Esophagus squamous epithelium (tissue), 5 donors: ENCODE measurements around the gene KIF1B. TPM values are rescaled to one million over a fixed set of nuclear protein-coding genes. Genes with fewer than 3 reads are reported as not detected.

Experiments used
- DNase-seq: peaks from one replicate; lab custom pipeline; 2025; lab: John Stamatoyannopoulos, UW
- H3K27ac ChIP-seq, 4 donors: fragments of 200-600 bp; sonication (generic); one replicate each; pipeline ENCODE4 v1.5.1; 2016 to 2019; ENCODE audit warnings: mild to moderate bottlenecking in 1 of 4
- H3K27me3 ChIP-seq, 4 donors: fragments of 200-600 bp; sonication (generic); 1 replicate in 3 of 4; 2 replicates in 1 of 4; pipeline versions ENCODE4 v1.5.1 to v1.6.0; 2017 to 2021; ENCODE audit warnings: antibody characterized with exemption in 1 of 4
- H3K36me3 ChIP-seq, 3 donors: fragments of 200-600 bp; sonication (generic); one replicate each; pipeline ENCODE4 v1.5.1; 2016 to 2019
- H3K4me1 ChIP-seq, 3 donors: fragments of 200-600 bp; sonication (generic); one replicate each; pipeline ENCODE4 v1.5.1; 2017 to 2019
- H3K4me3 ChIP-seq, 4 donors: fragments of 200-600 bp; sonication (generic); 1 replicate in 3 of 4; 2 replicates in 1 of 4; pipeline ENCODE4 v1.5.1; 2016 to 2019; ENCODE audit warnings: mild to moderate bottlenecking in 2 of 4, moderate library complexity in 1 of 4
- H3K9me3 ChIP-seq, 3 donors: fragments of 200-600 bp; sonication (generic); one replicate each; pipeline ENCODE4 v1.5.1; 2016 to 2019
- POLR2A ChIP-seq, 4 donors: fragments of 450-650 bp; IDR thresholded peaks; one replicate each; pipeline ENCODE4 v1.6.1; 2017; ENCODE audit warnings: antibody characterized with exemption in 4 of 4, mild to moderate bottlenecking in 4 of 4, moderate library complexity in 3 of 4
- WGBS, 2 donors: methylation state at CpG; one replicate each; pipeline ENCODE4 v1.1.5; 2018; 5-methylcytosine and 5-hydroxymethylcytosine counted together
- intact Hi-C: fragments of 100-400 bp; cut with DNase I; formaldehyde crosslinking; loops from one replicate; pipeline ENCODE4 v1.15.0; 2022
- total RNA-seq, 4 donors: library from RNA; depleted of rRNA; stranded (reverse); fragments of >200 nt; gene quantifications; one replicate each; pipeline ENCODE4 v1.1.0, GENCODE V29; 2016
- TF ChIP-seq, protein P1 (sequence below), 6 experiments: fragments of 450-650 bp in 4 of 6; fragments of 200-600 bp in 2 of 6; sonication (generic) in 2 of 6; IDR thresholded peaks; one replicate each; pipeline ENCODE4 v1.5.1; 2016 to 2019; ENCODE audit warnings: antibody characterized with exemption in 6 of 6, mild to moderate bottlenecking in 4 of 6, moderate library complexity in 4 of 6
- donor health status: DM: yes; HTN: yes; CAD: no.

Gene KIF1B
- total RNA-seq, 4 donors from 2014 or later = 27.1 to 40.6 (median 38.1) TPM

- Histone ChIP-seq H3K9me3 (no peaks in the 10 kb centered on the region), H3K4me3 (no peak overlapping the region), H3K27ac (no peak overlapping the region), H3K4me1 (no peaks in the 10 kb centered on the region), H3K36me3 (peaks cover 0 to 7% (median 0%) of the 10 kb centered on the region in 3 donors), H3K27me3 (no peaks in the 10 kb centered on the region)
- WGBS, 2 donors = 81 to 85% methylated on average over 12 of the region's 12 CpGs
- TF ChIP-seq, protein P1, sequence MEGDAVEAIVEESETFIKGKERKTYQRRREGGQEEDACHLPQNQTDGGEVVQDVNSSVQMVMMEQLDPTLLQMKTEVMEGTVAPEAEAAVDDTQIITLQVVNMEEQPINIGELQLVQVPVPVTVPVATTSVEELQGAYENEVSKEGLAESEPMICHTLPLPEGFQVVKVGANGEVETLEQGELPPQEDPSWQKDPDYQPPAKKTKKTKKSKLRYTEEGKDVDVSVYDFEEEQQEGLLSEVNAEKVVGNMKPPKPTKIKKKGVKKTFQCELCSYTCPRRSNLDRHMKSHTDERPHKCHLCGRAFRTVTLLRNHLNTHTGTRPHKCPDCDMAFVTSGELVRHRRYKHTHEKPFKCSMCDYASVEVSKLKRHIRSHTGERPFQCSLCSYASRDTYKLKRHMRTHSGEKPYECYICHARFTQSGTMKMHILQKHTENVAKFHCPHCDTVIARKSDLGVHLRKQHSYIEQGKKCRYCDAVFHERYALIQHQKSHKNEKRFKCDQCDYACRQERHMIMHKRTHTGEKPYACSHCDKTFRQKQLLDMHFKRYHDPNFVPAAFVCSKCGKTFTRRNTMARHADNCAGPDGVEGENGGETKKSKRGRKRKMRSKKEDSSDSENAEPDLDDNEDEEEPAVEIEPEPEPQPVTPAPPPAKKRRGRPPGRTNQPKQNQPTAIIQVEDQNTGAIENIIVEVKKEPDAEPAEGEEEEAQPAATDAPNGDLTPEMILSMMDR (IDR thresholded peaks at IDR 0.05) = no peak
- TF ChIP-seq POLR2A (IDR thresholded peaks at IDR 0.05) = no peak
- intact Hi-C loops = no loop called here
- DNase-seq = no peak
Measured at GRCh38 chr1:10186331-10187025, 23.9 kb upstream of the KIF1B start.

DNA sequence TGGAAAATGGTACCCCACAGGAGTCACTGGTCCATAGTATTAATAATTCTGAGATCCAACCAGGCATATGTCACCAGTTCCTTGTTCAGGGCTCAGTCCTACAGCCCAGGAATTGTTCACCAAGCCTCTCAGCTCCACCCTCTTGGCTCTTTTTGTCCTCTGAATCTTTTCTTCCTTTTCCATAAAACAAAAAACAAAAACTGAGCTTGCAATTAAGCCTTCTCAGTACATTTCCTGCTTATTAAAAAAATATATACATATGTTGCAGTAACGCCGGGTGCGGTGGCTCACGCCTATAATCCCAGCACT lies 23.4 kb upstream of the KIF1B start:
- no peak for DNase-seq
- Histone ChIP-seq H3K27me3 (no peaks in the 10 kb centered on the region), H3K4me1 (no peaks in the 10 kb centered on the region), H3K36me3 (peaks cover 0 to 2% (median 0%) of the 10 kb centered on the region in 3 donors), H3K4me3 (no peak overlapping the region), H3K9me3 (no peaks in the 10 kb centered on the region), H3K27ac (no peak overlapping the region)
- TF ChIP-seq, protein P1 (IDR thresholded peaks at IDR 0.05) = no peak
- TF ChIP-seq POLR2A (IDR thresholded peaks at IDR 0.05) = no peak
- 89 to 95% methylated on average over 4 of the region's 4 CpGs for WGBS, 2 donors
- intact Hi-C loops = no loop called here

DNA sequence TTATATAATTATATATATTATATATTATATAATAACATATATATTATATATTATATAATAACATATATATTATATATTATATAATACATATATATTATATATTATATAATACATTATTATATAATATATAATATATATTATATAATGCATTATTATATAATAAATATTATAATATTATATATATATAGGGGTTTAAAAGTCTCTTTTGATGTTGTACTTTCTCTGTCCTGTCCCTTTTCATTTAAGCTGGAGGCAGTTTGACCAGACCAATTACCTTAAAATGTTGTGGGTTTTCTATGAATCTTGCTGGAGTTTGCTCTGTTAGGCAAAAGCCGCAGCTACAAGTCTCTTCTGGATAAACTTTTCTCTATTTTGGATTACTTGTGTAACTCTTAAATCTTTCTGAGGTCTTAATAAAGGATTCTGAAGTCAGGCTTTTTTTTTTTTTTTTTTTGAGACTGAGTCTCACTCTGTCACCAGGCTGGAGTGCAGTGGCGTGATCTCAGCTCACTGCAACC lies 22.2 kb upstream of the KIF1B start:
- Histone ChIP-seq H3K27ac (no peak overlapping the region), H3K27me3 (no peaks in the 10 kb centered on the region), H3K36me3 (no peaks in the 10 kb centered on the region), H3K9me3 (no peaks in the 10 kb centered on the region), H3K4me1 (no peaks in the 10 kb centered on the region), H3K4me3 (no peak overlapping the region)
- TF ChIP-seq, protein P1 (IDR thresholded peaks at IDR 0.05) = no peak
- TF ChIP-seq POLR2A (IDR thresholded peaks at IDR 0.05) = no peak
- DNase-seq = no peak
- 89 to 100% methylated on average over 2 of the region's 2 CpGs for WGBS, 2 donors
- intact Hi-C loops = no loop called here

- no peak for DNase-seq
- TF ChIP-seq POLR2A (IDR thresholded peaks at IDR 0.05) = no peak
- TF ChIP-seq, protein P1 (IDR thresholded peaks at IDR 0.05) = no peak
- Histone ChIP-seq H3K27ac (no peak overlapping the region), H3K4me3 (no peak overlapping the region), H3K4me1 (no peaks in the 10 kb centered on the region), H3K9me3 (no peaks in the 10 kb centered on the region), H3K27me3 (no peaks in the 10 kb centered on the region), H3K36me3 (no peaks in the 10 kb centered on the region)
- WGBS, 2 donors = 23 to 61% methylated on average over 1 to 4 of the region's 4 CpGs
- intact Hi-C loops = no loop called here
Measured at GRCh38 chr1:10189659-10190058, 20.7 kb upstream of the KIF1B start.

DNA sequence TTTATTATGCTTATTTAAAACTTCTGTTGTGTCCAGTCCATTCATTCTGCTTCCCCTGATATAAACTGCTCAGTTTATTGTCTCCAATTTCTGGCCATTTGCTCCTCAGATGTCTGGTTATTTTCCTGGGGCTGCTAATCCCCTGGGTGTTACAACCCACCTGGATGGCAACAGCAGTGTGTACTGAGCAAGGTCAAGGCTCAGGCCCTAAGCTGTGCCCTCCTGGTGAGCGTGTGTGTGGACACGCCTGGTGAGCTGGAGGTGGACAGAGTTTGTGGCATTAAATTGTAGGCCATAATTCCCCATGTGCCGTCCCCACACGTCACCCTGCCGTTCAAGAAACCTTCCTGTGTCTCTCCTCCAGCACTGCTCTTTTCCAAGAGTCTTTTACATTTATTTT lies 18.1 kb upstream of the KIF1B start:
- no peak for DNase-seq
- no peaks in the 10 kb centered on the region for H3K4me1 ChIP-seq
- no peak overlapping the region for H3K4me3 ChIP-seq
- H3K36me3 ChIP-seq = no peaks in the 10 kb centered on the region
- no peak overlapping the region for H3K27ac ChIP-seq
- H3K27me3 ChIP-seq = no peaks in the 10 kb centered on the region
- WGBS, 2 donors = 83 to 89% methylated on average over 5 of the region's 5 CpGs
- TF ChIP-seq, protein P1 (IDR thresholded peaks at IDR 0.05) = no peak
- TF ChIP-seq POLR2A (IDR thresholded peaks at IDR 0.05) = no peak
- H3K9me3 ChIP-seq = no peaks in the 10 kb centered on the region
- intact Hi-C loops = no loop called here
